Memory B cell (primary cell): ENCODE results near the gene QRFP.

Experiments
- ATAC-seq: fragments of 150-1000 bp; cut with Tn5 transposase; 2 replicates; pipeline ENCODE4 v1.10.0; 2021; ENCODE audit warnings: low read depth, mild to moderate bottlenecking, moderate library complexity
- DNase-seq, 2 donors: peaks; one replicate each; pipeline ENCODE4 v3.0.0; 2022; ENCODE audit warnings: low spot score in 2 of 2
- H3K27ac Mint-ChIP-seq: one replicate; pipeline ENCODE4 v1.8.0; 2022; ENCODE audit warnings: mild to moderate bottlenecking, moderate library complexity, mixed read lengths
- H3K27me3 Mint-ChIP-seq: one replicate; pipeline ENCODE4 v1.8.0; 2022; ENCODE audit warnings: mixed read lengths
- H3K36me3 Mint-ChIP-seq: one replicate; pipeline ENCODE4 v1.8.0; 2022; ENCODE audit warnings: mild to moderate bottlenecking, mixed read lengths
- H3K4me1 Mint-ChIP-seq: one replicate; pipeline ENCODE4 v1.8.0; 2022; ENCODE audit warnings: mixed read lengths
- H3K4me3 Mint-ChIP-seq: one replicate; pipeline ENCODE4 v1.8.0; 2022; ENCODE audit warnings: mild to moderate bottlenecking, moderate library complexity, mixed read lengths
- H3K9me3 Mint-ChIP-seq: one replicate; pipeline ENCODE4 v1.8.0; 2022; ENCODE audit warnings: mixed read lengths

The QRFP gene

GRCh38 chr9:130906735-130907416 lies 10.3 kb upstream of the QRFP start:
- no peaks in the 10 kb centered on the region for H3K4me1 Mint-ChIP-seq
- H3K36me3 Mint-ChIP-seq = no peaks in the 10 kb centered on the region
- ATAC-seq = no peak
- H3K9me3 Mint-ChIP-seq = no peaks in the 10 kb centered on the region
- H3K27me3 Mint-ChIP-seq = peaks cover 11% of the 10 kb centered on the region
- no peak overlapping the region for H3K27ac Mint-ChIP-seq
- DNase-seq = no peak
- no peak overlapping the region for H3K4me3 Mint-ChIP-seq

- no peak for DNase-seq
- Mint-ChIP-seq H3K27ac (no peak overlapping the region), H3K4me3 (no peak overlapping the region), H3K27me3 (peaks cover 11% of the 10 kb centered on the region), H3K4me1 (no peaks in the 10 kb centered on the region), H3K9me3 (no peaks in the 10 kb centered on the region), H3K36me3 (no peaks in the 10 kb centered on the region)
- ATAC-seq = no peak
Observed at GRCh38 chr9:130905902-130906734, 9.5 kb upstream of the QRFP start.

GRCh38 chr9:130905125-130905901 lies 8.7 kb upstream of the QRFP start:
- Mint-ChIP-seq H3K27ac (no peak overlapping the region), H3K4me1 (no peaks in the 10 kb centered on the region), H3K4me3 (no peak overlapping the region), H3K36me3 (no peaks in the 10 kb centered on the region), H3K9me3 (no peaks in the 10 kb centered on the region), H3K27me3 (peaks cover 13% of the 10 kb centered on the region)
- ATAC-seq (no peak), DNase-seq (no peak)

- Mint-ChIP-seq H3K36me3 (no peaks in the 10 kb centered on the region), H3K27me3 (peaks cover 15% of the 10 kb centered on the region), H3K4me1 (no peaks in the 10 kb centered on the region), H3K9me3 (no peaks in the 10 kb centered on the region), H3K4me3 (no peak overlapping the region), H3K27ac (no peak overlapping the region)
- ATAC-seq = no peak
- no peak for DNase-seq
Observed at GRCh38 chr9:130904070-130905044, 7.7 kb upstream of the QRFP start.

GRCh38 chr9:130903194-130904069 lies 6.8 kb upstream of the QRFP start:
- Mint-ChIP-seq H3K9me3 (no peaks in the 10 kb centered on the region), H3K4me3 (no peak overlapping the region), H3K27ac (no peak overlapping the region), H3K27me3 (peaks cover 14% of the 10 kb centered on the region), H3K36me3 (no peaks in the 10 kb centered on the region), H3K4me1 (no peaks in the 10 kb centered on the region)
- no peak for DNase-seq
- no peak for ATAC-seq

- Mint-ChIP-seq H3K27me3 (peaks cover 14% of the 10 kb centered on the region), H3K9me3 (no peaks in the 10 kb centered on the region), H3K4me3 (no peak overlapping the region), H3K36me3 (no peaks in the 10 kb centered on the region), H3K4me1 (no peaks in the 10 kb centered on the region), H3K27ac (no peak overlapping the region)
- no peak for ATAC-seq
- no peak for DNase-seq
Observed at GRCh38 chr9:130902204-130903185, 5.9 kb upstream of the QRFP start.

GRCh38 chr9:130901498-130902203 lies 5.0 kb upstream of the QRFP start:
- H3K4me1 Mint-ChIP-seq = no peaks in the 10 kb centered on the region
- H3K36me3 Mint-ChIP-seq = no peaks in the 10 kb centered on the region
- H3K27ac Mint-ChIP-seq = no peak overlapping the region
- H3K4me3 Mint-ChIP-seq = no peak overlapping the region
- H3K9me3 Mint-ChIP-seq = no peaks in the 10 kb centered on the region
- DNase-seq (no peak), ATAC-seq (no peak)
- peaks cover 14% of the 10 kb centered on the region for H3K27me3 Mint-ChIP-seq

DNA sequence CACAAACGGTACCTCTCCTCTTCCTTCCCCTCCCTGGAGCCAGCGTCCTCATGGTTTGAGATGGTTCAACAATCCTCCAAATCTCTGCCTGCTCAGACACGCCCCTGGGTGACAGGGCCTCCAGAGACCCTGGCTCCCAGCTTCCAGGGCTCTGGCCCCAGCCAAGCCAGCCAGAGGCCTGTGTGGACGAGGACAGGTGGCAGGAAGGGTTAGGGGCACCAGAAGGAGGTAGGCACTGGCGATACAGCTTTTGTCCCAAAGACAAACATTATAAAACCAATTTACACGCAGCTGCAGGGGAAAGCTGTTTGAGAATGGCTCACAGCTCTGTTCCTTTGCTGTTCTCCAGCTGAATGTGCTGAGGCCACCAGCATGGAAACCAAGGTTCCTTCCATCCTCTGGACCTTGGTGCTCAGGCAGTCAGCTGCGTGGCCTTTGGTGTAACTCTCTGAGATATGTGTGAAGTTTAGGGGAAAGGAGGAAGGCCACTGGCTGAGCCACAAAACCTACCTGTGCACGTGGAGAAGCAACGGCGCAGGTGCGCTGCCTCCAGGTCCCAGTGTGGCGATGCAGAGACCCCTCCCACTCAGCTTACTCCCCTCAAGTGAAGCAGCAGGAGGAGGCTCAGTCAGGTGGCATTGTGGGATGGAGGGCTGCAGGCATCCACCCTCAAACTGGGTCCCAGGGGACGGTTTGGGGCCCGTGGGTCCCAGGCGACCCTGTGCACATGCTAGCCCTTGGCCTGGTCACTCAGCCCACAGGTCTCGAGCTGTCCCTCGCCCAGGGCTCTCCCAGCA lies 4.3 kb upstream of the QRFP start:
- Mint-ChIP-seq H3K27ac (no peak overlapping the region), H3K27me3 (peaks cover 12% of the 10 kb centered on the region), H3K9me3 (no peaks in the 10 kb centered on the region), H3K4me3 (no peak overlapping the region), H3K4me1 (no peaks in the 10 kb centered on the region), H3K36me3 (no peaks in the 10 kb centered on the region)
- DNase-seq (no peak), ATAC-seq (no peak)

DNA sequence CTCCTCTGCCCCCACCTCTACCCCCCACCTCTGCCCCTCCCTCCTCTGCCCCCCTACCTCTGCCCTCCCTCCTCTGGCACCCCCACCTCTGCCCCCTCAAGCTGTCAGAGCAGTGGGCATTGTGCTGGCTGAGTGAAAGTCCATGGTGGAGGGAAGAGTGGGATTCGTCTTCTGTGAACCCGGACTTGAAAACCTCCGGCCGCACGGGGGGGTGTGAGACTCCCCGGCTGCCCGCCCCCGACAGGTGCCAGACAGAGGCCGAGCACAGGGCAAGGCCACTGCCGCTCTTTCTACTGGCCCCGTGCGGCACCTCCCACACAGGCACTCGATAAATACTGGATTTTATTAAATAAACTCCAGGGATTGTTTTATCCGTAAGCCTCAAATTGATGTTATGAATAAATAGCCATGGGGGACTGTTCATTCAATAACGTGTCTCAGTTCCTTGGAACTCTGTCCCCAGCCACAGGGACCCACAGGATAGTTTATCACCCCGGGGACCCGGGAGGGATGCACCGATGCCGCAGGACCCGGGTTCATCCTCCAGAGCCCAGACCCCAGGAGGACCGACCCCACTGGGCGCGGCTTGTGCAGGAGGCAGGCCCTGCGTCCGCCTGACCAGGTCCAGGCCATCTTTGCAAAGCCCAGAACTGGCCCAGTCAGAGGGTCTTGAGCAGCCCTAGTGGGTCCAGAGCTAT lies 2.6 kb upstream of the QRFP start:
- Mint-ChIP-seq H3K27me3 (peaks cover 11% of the 10 kb centered on the region), H3K9me3 (no peaks in the 10 kb centered on the region), H3K36me3 (no peaks in the 10 kb centered on the region), H3K27ac (no peak overlapping the region), H3K4me3 (no peak overlapping the region), H3K4me1 (no peaks in the 10 kb centered on the region)
- no peak for DNase-seq
- ATAC-seq = no peak

DNA sequence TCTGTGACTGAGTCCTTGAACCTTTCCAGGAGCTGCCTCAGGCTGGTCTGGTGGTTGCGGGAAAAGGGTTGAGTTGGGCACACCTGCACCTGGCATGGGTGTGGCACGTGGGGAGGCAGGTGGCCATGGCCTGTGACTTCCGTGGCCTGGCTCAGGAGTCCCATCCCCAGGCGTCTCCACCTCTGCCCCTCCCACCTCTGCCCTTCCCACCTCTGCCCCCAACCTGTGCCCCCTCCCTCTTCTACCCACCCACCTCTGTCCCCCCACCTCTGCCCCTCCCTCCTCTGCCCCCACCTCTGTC lies 1.9 kb upstream of the QRFP start:
- H3K4me3 Mint-ChIP-seq = no peak overlapping the region

More for the DNA sequence above, 1.9 kb upstream of the QRFP start:
- no peaks in the 10 kb centered on the region for H3K9me3 Mint-ChIP-seq
- no peak for ATAC-seq
- H3K27ac Mint-ChIP-seq = no peak overlapping the region
- peaks cover 7% of the 10 kb centered on the region for H3K27me3 Mint-ChIP-seq
- no peaks in the 10 kb centered on the region for H3K36me3 Mint-ChIP-seq
- no peak for DNase-seq
- H3K4me1 Mint-ChIP-seq = no peaks in the 10 kb centered on the region
